GM13976 (cell line): Measurements from ENCODE around the gene SLIT1.

ENCODE experiments used
- DNase-seq: peaks from one replicate; pipeline ENCODE4 v3.0.0; 2012; ENCODE audit warnings: low spot score
- CTCF ChIP-seq: IDR thresholded peaks from 2 replicates; pipeline ENCODE4 v1.5.1; 2012; ENCODE audit warnings: borderline replicate concordance, mild to moderate bottlenecking; ENCODE audit not compliant: insufficient read depth; ENCODE audit errors: extremely low read depth, missing control alignments, control extremely low read depth
- in situ Hi-C: fragments of 300-500 bp; cut with MboI; formaldehyde crosslinking; loops from one replicate; pipeline ENCODE4 v1.12.0; 2022; ENCODE audit warnings: low sequenced_read_pairs, mixed read lengths, inconsistent platforms; ENCODE audit not compliant: unreplicated experiment

The SLIT1 gene

DNA sequence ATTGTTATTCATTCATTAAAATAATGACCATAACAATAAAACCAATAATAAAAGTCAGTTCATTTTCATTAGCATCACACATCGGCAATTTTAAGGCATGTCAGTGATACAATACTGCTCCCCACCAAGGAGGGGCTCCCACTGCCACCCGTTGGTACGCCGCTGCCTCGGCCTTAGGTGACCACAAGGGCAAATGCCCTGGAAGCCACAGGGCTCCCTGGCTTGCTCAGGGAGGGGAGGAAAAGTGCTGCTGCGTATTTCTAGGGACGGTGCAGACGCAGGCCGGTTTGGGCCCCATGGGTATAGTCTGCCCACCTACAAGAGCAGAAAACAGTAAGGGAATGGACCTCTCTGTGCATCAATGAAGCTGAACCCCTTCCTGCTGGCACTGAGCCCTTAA, 85.1 kb downstream of the SLIT1 start:
- no peak for DNase-seq
- in situ Hi-C loops, result no loop called here
- no peak for TF ChIP-seq CTCF

GRCh38 chr10:97099868-97100267, 85.9 kb downstream of the SLIT1 start:
- no peak for DNase-seq
- in situ Hi-C loops, result no loop called here
- no peak for TF ChIP-seq CTCF

DNA sequence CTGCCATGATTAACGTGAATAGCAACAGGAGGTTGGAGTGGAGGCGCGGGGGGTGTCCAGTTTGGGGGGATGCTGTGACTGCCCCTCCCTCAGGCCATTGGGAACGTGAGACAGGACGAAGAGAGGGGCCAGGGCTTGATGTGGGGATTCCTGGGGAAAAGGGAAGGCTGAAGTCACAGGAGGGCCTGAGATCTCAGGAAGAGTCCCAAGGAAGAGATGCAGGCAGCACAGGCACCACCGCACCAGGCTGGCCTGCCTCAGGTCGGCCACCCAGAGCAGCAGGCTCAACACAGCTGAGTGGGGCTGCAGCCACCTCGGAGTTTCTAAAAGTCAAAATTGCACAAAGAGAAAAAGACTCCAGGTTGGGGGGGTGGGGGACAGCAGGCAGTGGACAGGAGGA, 86.7 kb downstream of the SLIT1 start:
- in situ Hi-C loops, result no loop called here

GRCh38 chr10:97097084-97097433, 88.7 kb downstream of the SLIT1 start:
- TF ChIP-seq CTCF, result no peak
- no peak for DNase-seq
- in situ Hi-C loops, result no loop called here

More for the DNA sequence above, 86.7 kb downstream of the SLIT1 start:
- DNase-seq, result no peak
- TF ChIP-seq CTCF, result no peak

DNA sequence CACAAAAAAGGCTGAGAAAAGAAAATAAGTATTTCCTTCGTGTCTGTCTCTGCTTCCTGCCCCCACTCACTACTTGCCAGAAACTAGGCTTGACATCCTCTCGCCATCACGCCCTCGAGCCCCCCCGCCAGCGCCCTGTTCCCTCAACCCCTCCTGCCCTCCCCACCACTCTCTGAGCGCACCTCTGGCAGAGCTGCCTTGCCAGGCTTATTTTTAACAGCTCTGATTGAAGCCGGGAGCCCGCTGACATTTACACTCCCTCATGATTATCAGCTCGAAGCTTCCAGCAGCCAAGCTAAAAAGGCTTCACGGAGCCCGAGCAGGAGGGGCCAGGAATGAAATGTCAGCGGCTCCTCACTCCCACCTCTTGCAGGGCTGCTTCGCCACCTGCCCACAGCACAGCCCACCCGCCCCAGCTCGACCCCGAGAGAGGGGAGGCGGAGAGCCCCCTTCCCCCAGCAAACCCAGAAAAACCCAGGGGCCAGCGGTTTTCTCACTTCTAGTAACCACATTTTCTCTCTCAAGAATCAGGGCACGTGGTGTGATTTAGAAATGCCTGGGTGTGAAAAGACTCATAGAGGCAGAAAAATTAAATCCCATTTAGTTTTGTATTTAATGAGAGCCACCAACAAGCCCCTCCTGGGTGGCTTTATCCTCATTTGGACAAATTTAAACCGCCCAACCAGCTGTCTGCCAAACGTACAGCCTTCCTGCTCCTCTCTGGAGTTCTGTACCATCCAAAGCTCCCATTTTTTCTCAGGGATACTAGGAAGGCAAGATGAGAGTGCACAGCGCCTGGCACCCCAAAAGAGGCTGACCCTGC, 89.3 kb downstream of the SLIT1 start:
- peak; percentile 59 for DNase-seq
- in situ Hi-C loops, result no loop called here
- TF ChIP-seq CTCF, result no peak

GRCh38 chr10:97095701-97096260, 90.0 kb downstream of the SLIT1 start:
- in situ Hi-C loops, result no loop called here
- TF ChIP-seq CTCF, result no peak
- no peak for DNase-seq
